HT1080 (cell line): Measurements from ENCODE around the gene CHI3L2. TPM values are rescaled to one million over a fixed set of nuclear protein-coding genes. Genes with fewer than 3 reads are reported as not detected.

Experiments
- small RNA-seq: library from RNA; depleted of rRNA; stranded (forward); fragments of <200 nt; gene quantifications from one replicate; pipeline ENCODE3, GENCODE V24; 2014
- total RNA-seq: library from RNA; depleted of rRNA; stranded (reverse); fragments of >200 nt; shearing (Covaris generic); gene quantifications from 2 replicates; pipeline ENCODE4 v1.2.3, GENCODE V29; 2014; rRNA removed

Gene CHI3L2
- total RNA-seq, 1 experiment from 2014 or later = 1.0 TPM

Small RNA genes lying within 50 kb of the gene (small RNA-seq; reads per million reads assigned to genes)
- not detected for gene AL355816.1

Other genes with a start within 250 kb of the CHI3L2 start
- gene DRAM2, start 87.6 kb upstream of the CHI3L2 start, total RNA-seq = 17.2 and 24.7 TPM in 2 replicates
- gene CEPT1, start 87.5 kb upstream of the CHI3L2 start, total RNA-seq = 29.3 and 35.7 TPM in 2 replicates
- not detected in 2 replicates for gene DENND2D, start 27.1 kb upstream of the CHI3L2 start, total RNA-seq
- not detected in 2 replicates for gene CHIA, start 63.1 kb downstream of the CHI3L2 start, total RNA-seq
- 0.21 and 1.4 TPM in 2 replicates for gene OVGP1, start 200.0 kb downstream of the CHI3L2 start, total RNA-seq
- 114 and 129 TPM in 2 replicates for gene WDR77, start 221.5 kb downstream of the CHI3L2 start, total RNA-seq
- gene ATP5PB, start 221.8 kb downstream of the CHI3L2 start, total RNA-seq = 587 and 663 TPM in 2 replicates
- gene C1orf162, start 246.3 kb downstream of the CHI3L2 start, total RNA-seq = 0.42 and 0.63 TPM in 2 replicates